Measurements from ENCODE around the gene CENPW. TPM values are rescaled to one million over a fixed set of nuclear protein-coding genes. Genes with fewer than 3 reads are reported as not detected.

The CENPW gene
- total RNA-seq, 1 donor from 2014 or later, result 12.1 TPM

DNA sequence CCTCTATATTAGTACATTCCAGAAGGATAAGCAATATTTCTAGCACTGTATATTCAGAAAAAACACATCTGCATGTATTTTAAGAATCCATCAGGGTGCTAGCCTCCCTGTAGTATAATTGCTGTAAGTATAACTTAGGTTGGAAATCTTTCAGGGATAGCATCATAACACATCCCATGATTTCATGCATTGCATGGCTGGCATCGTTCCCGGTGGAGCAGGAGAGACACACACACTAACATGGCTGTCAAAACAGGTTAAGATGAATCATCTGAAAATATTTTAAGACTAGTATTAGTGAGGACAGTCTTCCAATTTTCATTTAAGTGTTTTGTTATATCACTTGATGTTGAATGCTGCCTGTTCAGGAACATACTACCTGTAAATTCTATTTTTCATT lies 32.1 kb upstream of the CENPW start:
- no peaks in the 10 kb centered on the region for H3K9me3 Mint-ChIP-seq (ENCODE audit: low read depth)
- H3K27me3 Mint-ChIP-seq (ENCODE audit: low read depth), result no peaks in the 10 kb centered on the region
- peaks cover 4% of the 10 kb centered on the region for H3K4me1 Mint-ChIP-seq (ENCODE audit: low read depth)
- no peak for DNase-seq (ENCODE audit: low spot score)
- TF ChIP-seq, protein P1, sequence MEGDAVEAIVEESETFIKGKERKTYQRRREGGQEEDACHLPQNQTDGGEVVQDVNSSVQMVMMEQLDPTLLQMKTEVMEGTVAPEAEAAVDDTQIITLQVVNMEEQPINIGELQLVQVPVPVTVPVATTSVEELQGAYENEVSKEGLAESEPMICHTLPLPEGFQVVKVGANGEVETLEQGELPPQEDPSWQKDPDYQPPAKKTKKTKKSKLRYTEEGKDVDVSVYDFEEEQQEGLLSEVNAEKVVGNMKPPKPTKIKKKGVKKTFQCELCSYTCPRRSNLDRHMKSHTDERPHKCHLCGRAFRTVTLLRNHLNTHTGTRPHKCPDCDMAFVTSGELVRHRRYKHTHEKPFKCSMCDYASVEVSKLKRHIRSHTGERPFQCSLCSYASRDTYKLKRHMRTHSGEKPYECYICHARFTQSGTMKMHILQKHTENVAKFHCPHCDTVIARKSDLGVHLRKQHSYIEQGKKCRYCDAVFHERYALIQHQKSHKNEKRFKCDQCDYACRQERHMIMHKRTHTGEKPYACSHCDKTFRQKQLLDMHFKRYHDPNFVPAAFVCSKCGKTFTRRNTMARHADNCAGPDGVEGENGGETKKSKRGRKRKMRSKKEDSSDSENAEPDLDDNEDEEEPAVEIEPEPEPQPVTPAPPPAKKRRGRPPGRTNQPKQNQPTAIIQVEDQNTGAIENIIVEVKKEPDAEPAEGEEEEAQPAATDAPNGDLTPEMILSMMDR (IDR thresholded peaks at IDR 0.05), result no peak
- no peaks in the 10 kb centered on the region for H3K36me3 Mint-ChIP-seq (ENCODE audit: low read depth)
- no peak overlapping the region for H3K4me3 Mint-ChIP-seq (ENCODE audit: unreplicated experiment)
- no peak overlapping the region for H3K27ac Mint-ChIP-seq (ENCODE audit: unreplicated experiment)

DNA sequence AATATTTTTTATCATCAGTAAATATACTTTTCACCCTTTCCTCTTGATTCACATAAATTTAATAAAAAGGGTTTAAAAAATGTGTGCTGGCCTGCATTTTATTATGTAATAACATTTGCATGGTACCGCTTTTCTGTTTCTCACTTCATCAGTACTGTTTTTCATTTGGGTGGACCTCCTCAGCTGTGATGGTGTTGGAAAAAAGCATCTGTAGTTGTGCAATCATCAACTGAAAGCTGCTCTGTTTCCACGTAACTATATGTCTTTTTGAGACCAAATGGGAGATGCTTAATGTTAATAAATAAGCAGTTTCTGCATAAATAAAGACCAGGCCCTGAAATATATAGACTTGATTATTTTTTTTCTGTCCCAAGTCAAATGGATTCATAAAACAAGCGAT lies 31.6 kb upstream of the CENPW start:
- Mint-ChIP-seq H3K27me3 (ENCODE audit: low read depth) (no peaks in the 10 kb centered on the region), H3K4me1 (ENCODE audit: low read depth) (peaks cover 4% of the 10 kb centered on the region), H3K27ac (ENCODE audit: unreplicated experiment) (no peak overlapping the region), H3K36me3 (ENCODE audit: low read depth) (no peaks in the 10 kb centered on the region), H3K4me3 (ENCODE audit: unreplicated experiment) (no peak overlapping the region), H3K9me3 (ENCODE audit: low read depth) (no peaks in the 10 kb centered on the region)
- TF ChIP-seq, protein P1 (IDR thresholded peaks at IDR 0.05), result no peak
- no peak for DNase-seq (ENCODE audit: low spot score)

DNA sequence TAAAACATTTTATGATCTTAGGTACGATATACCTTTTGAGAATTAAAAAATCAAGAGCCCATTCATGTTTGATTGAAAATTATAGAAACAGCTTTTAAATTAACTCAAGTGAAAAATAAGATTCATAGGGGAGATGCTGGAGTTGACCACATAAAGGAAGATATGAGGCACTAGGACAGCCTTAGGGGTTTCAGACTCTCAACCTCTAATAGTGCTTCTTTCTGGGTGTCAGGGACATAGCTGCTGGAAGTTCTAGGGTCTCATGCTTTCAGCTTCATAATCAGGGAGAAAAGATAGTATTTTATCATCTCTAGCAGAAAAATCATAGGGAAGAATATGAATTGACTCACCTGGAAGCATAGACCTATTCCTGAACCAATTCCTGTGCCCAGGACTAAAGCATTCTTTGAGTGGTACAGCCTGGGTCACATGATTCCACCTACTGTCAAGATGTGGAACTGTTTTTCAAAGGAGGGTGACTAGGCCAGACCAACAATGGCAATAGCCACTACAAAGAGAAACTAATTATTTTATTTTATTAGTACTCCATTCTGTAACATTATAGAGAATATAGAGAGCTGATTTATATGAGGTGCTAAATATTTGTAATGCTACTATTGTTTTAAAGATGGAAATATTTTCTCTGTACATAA lies 27.8 kb upstream of the CENPW start:
- Mint-ChIP-seq H3K4me3 (ENCODE audit: unreplicated experiment) (no peak overlapping the region), H3K27ac (ENCODE audit: unreplicated experiment) (no peak overlapping the region), H3K9me3 (ENCODE audit: low read depth) (no peaks in the 10 kb centered on the region), H3K4me1 (ENCODE audit: low read depth) (peaks cover 4% of the 10 kb centered on the region), H3K36me3 (ENCODE audit: low read depth) (no peaks in the 10 kb centered on the region), H3K27me3 (ENCODE audit: low read depth) (no peaks in the 10 kb centered on the region)
- TF ChIP-seq, protein P1 (IDR thresholded peaks at IDR 0.05), result peak; percentile 43
- DNase-seq (ENCODE audit: low spot score), result no peak

DNA sequence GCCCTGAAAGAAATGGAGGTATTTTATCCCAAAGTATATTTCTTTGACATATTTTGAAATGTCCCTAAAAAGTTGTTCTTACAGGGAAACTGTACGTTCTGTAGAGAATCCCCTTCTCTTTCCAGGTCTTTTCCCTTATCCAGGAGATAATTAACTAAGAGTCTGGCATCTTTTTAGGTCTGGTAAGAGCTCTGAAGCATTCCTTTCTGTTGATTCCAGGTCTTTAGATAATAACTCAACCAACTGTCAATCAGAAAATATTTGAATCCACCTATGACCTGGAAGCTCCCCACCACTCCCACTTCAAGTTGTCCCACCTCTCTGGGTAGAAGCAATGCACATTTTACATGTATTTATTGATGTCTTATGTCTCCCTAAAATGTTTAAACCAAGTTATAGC lies 26.0 kb upstream of the CENPW start:
- DNase-seq (ENCODE audit: low spot score), result no peak
- no peak overlapping the region for H3K4me3 Mint-ChIP-seq (ENCODE audit: unreplicated experiment)

DNA sequence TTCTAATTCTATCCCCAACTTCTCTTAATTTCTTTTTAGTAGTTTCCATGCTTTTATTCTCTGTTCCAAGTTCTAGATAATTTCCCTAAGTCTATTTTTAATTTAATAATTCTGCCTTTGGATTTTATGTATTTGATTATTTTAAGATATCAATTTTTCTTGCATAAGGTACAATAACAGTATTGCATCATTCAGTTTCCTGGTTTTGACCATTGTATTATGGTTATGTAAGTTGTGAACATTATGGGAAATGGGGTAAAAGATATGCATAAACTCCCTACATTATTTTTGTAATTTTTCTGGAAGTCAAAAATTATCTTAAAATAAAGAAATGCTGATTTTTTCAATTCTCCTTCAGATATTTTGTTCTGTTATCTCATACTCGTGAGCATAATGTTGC lies 21.1 kb upstream of the CENPW start:
- Mint-ChIP-seq H3K4me3 (ENCODE audit: unreplicated experiment) (no peak overlapping the region), H3K9me3 (ENCODE audit: low read depth) (no peaks in the 10 kb centered on the region), H3K36me3 (ENCODE audit: low read depth) (no peaks in the 10 kb centered on the region), H3K27me3 (ENCODE audit: low read depth) (peaks cover 2% of the 10 kb centered on the region), H3K27ac (ENCODE audit: unreplicated experiment) (no peak overlapping the region), H3K4me1 (ENCODE audit: low read depth) (no peaks in the 10 kb centered on the region)
- DNase-seq (ENCODE audit: low spot score), result no peak
- TF ChIP-seq, protein P1 (IDR thresholded peaks at IDR 0.05), result no peak

More for the DNA sequence above, 26.0 kb upstream of the CENPW start:
- H3K27me3 Mint-ChIP-seq (ENCODE audit: low read depth), result no peaks in the 10 kb centered on the region
- H3K27ac Mint-ChIP-seq (ENCODE audit: unreplicated experiment), result no peak overlapping the region
- TF ChIP-seq, protein P1 (IDR thresholded peaks at IDR 0.05), result no peak
- H3K36me3 Mint-ChIP-seq (ENCODE audit: low read depth), result no peaks in the 10 kb centered on the region
- H3K4me1 Mint-ChIP-seq (ENCODE audit: low read depth), result no peaks in the 10 kb centered on the region
- H3K9me3 Mint-ChIP-seq (ENCODE audit: low read depth), result no peaks in the 10 kb centered on the region

Data from chondrocyte (in vitro differentiated cells).